HG02571 (cell line): ENCODE data around the gene TMC1.
"Not testable (repeated sequence)": the region's sequence is repeated elsewhere in the genome, so short reads cannot be mapped to it uniquely, and the experiment has no call there.

Experiments
- ATAC-seq: cut with Tn5 transposase; IDR thresholded peaks from one replicate; pipeline ENCODE4 v1.9.1; 2021; ENCODE audit warnings: mild to moderate bottlenecking, moderate library complexity; ENCODE audit not compliant: unreplicated experiment

Gene TMC1

GRCh38 chr9:72521416-72521815, at the start of gene TMC1:
Gene TMC1 (plus strand): TSS chr9:72521608. CDS start chr9:72648649, 127,041 bp downstream.
- ATAC-seq: not testable (repeated sequence)

- peak; percentile 81 for ATAC-seq
Observed at GRCh38 chr9:72473474-72474261, 47.7 kb upstream of the TMC1 start.

- no peak for ATAC-seq
Observed at GRCh38 chr9:72474676-72475075, 46.7 kb upstream of the TMC1 start.

GRCh38 chr9:72476100-72476499, 45.3 kb upstream of the TMC1 start:
- no peak for ATAC-seq

- ATAC-seq: no peak
Observed at GRCh38 chr9:72476617-72477437, 44.6 kb upstream of the TMC1 start.

- no peak for ATAC-seq
Observed at GRCh38 chr9:72477930-72478518, 43.4 kb upstream of the TMC1 start.

- no peak for ATAC-seq
Observed at GRCh38 chr9:72478966-72479365, 42.4 kb upstream of the TMC1 start.

- not testable (repeated sequence) for ATAC-seq
Observed at GRCh38 chr9:72480261-72480660, 41.1 kb upstream of the TMC1 start.

- ATAC-seq: no peak
Observed at GRCh38 chr9:72480921-72481320, 40.5 kb upstream of the TMC1 start.

GRCh38 chr9:72485821-72486593, 35.4 kb upstream of the TMC1 start:
- ATAC-seq: no peak

- ATAC-seq: no peak
Observed at GRCh38 chr9:72486594-72486955, 34.8 kb upstream of the TMC1 start.

- ATAC-seq: not testable (repeated sequence)
Observed at GRCh38 chr9:72487665-72488064, 33.7 kb upstream of the TMC1 start.

GRCh38 chr9:72489986-72490385, 31.4 kb upstream of the TMC1 start:
- ATAC-seq: no peak

GRCh38 chr9:72491242-72491641, 30.2 kb upstream of the TMC1 start:
- no peak for ATAC-seq

- ATAC-seq: no peak
Observed at GRCh38 chr9:72494051-72494450, 27.4 kb upstream of the TMC1 start.

GRCh38 chr9:72497447-72498046, 23.9 kb upstream of the TMC1 start:
- ATAC-seq: no peak

- no peak for ATAC-seq
Observed at GRCh38 chr9:72506615-72507014, 14.8 kb upstream of the TMC1 start.

GRCh38 chr9:72509053-72509452, 12.4 kb upstream of the TMC1 start:
- ATAC-seq: peak; percentile 33

GRCh38 chr9:72509635-72510034, 11.8 kb upstream of the TMC1 start:
- ATAC-seq: peak; percentile 89

- ATAC-seq: not testable (repeated sequence)
Observed at GRCh38 chr9:72521011-72521410, 397 bp upstream of the TMC1 start.
